Measurements from ENCODE around the gene UBE2L3.
A peak's percentile ranks its signal among the peaks of the same experiment; 100 is the strongest.
"Not testable (repeated sequence)": the region's sequence is repeated elsewhere in the genome, so short reads cannot be mapped to it uniquely, and the experiment has no call there.

The UBE2L3 gene

DNA sequence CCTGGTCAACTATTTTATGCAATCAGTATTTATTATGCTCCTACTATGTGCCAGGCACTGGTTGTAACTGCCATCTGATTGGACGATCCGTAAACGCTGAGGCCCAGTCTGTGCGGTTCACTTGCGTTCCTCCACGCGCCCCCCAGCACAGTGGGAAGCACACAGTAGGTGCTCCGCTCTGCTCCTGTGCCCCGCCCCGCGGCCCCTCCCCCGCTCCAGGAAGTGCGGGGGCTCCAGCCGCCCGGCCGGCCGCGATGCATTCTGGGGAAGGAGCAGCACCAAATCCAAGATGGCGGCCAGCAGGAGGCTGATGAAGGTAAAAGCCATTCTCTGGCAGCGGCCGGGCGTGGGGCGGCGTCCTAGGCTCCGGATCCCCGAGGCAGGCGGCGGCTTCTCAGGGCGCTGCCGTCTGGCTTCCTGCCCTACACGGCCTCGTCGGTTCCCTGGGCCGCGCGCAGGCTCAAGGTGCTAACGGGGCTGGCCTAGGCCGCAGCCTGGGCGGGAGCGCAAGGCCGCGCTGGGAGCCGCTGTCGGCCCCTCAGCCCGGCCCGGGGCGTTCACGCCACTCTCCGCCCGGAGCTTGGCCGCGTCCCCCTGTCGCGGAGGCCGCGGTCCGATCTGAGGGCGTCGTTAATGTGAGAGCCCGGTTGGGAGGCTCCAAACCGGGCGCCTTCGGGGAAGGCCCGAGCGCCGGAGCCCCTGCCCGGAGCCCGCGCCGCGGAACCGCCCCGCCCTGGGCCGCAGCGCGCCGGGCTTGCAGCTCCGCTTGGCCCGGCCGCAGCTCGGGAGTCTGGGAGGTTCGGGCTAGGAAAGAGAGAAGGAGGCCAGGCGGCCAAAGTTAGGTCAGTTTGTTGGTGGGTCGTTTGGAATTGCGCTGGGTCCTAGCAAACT, at the start of gene UBE2L3:
Gene UBE2L3, plus strand, starts transcription at position 259 of the 891 bp plus-strand sequence. Its CDS starts 31 bp downstream, at position 290.
- peak; percentile 19 for DNase-seq

- DNase-seq: not testable (repeated sequence)
These were observed 40.6 kb upstream of the UBE2L3 start for GRCh38 chr22:21526705-21527500.

DNA sequence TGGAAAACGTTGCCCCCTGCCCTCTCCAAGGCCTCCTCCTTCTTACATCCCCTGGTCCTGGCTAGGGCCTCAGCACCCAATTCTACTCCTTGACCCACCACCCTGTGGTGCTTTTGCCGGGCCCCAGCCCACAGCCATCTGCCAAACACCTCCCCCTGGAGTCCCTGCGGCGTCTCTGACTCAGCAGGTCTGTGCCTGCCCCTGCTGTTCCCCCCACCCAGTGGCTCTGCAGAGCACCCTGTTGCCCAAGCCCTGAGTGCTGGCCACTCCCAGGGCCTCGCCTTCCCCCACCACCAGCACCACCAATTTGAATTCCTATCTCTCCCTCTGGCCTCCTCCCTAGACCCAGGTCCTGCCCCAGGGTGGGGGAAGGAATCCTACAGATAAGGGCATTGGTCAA, 36.0 kb upstream of the UBE2L3 start:
- DNase-seq: not testable (repeated sequence)

DNA sequence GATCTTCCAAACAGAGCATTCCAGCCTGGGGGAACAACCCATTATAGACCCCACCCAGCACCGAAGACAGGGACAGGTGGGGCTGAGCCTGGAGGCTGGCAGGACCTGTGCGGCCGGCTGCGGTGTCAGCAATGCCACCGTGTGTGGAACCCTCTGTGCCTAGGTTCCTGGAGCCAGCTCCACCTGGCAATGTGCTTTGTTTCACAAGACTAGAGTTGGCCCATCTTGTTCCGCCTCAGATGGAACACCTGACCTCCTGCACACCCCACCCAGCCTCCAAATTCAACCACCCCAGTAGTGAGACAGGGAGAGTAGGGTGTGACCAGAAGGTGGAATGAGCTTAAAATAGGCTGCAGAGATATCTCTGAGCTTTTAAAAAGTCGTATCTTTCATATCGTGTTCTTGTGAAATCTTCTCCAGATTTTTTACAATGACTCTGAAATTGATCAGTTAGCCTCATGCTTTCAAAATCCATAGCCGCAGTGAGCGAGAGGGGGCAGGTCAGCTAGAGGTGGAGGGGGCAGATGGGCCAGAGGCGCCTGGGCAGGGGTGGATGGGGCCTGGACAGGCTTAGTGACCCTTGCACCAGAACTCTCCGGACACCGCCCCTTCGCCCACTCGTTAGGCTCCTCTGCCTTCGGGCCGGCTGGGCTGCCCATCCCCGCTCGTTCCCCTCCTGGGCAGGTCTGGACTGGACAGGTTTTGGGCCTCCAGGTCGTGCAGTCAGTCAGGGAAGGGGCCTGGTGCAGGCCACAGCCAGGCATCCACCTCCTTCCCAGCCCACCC, 34.5 kb upstream of the UBE2L3 start:
- DNase-seq: not testable (repeated sequence)

- DNase-seq: not testable (repeated sequence)
These were observed 27.7 kb upstream of the UBE2L3 start for GRCh38 chr22:21539862-21540261.

DNA sequence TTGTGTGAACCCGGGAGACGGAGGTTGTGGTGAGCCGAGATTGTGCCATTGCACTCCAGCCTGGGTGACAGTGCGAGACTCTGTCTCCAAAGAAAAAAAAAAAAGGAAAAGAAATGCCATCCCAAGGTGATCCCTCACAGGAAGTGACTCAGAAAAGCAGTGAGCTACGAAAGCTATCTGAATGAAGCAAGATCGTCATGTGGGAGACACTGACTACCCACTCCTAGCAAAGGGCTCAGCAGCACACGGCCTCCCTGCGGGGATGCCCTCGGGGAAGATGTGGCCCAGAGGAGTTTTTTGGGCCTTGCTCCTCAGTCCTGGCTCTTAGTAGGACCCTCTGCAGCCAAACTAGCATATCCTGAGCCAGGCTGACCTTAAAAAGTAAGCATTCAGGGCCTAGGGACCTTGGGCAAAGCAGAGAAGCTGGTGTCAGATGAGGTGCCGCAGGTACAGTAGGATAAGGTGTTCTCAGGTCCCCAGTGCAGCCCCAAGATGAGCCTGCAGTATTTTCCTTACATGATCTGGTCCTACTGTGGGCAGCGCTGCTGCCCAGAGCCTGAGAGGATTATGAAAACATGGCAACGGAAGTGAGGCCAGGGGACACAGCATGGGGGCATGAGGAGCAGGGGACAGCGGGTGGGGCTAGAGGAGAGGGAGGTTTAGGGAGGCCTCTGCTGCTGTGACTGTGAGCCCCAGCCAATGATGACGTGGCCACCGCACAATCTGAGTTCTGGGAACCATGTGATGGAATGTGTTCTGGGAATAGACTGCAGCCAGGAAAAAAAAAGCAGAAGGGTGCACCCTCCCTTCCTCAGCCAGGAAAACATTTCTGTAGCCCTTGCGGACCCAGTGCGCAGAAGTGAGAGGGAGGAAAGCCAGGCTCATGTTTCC, 22.8 kb upstream of the UBE2L3 start:
- not testable (repeated sequence) for DNase-seq

GRCh38 chr22:21549558-21549957, 18.0 kb upstream of the UBE2L3 start:
- not testable (repeated sequence) for DNase-seq

DNA sequence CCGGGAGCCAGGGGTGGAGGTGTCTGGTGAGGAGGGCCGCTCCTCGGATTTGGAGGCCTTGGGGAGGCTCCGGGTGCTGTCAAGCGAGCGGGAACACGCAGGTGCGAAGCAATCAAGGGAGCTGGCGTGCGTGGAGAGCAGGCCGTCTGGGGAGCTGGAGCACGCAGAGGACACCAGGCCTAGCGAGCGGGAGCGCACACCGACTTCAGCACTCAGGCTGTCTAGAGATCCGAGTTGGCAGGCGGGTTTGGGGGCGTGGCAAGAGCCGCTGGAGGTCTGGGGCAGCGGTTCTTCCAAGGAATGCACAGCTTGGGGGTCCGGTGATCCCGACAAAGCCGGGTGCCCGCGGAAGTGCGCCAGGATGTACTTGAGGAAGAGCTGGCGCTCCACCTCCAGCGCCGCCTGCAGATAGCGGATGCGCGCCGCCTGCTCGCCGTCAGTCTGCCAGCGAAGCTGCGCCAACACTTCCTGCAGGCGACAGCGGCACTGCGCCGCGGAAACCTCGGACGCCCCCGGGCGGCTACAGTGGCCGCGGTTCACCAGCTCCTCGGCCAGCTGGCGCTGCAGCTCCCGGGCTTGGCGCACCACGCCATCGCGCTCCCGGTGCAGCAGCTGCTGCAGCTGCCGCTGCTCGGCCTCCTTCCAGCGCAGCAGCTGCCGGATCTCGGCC, 17.4 kb upstream of the UBE2L3 start:
- DNase-seq: not testable (repeated sequence)

DNA sequence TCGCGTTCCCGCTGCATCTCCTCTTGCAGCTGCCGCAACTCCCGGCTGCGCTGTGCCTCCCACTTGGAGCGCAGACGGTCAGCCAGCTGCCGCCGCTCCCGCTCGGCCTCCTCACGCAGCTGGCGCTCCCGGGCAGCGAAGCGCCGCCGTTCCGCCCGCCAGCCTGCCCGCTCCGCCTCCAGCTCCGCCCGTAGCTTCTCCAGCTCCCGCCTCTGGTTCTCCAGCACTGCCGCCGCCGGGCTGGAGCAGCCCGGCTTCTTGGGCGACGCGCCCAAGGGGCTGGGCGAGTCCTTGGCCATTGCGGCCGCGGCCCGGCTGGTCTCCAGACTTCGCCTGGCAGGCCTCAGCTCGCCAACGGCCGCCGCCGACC, 16.9 kb upstream of the UBE2L3 start:
- DNase-seq: not testable (repeated sequence)

DNA sequence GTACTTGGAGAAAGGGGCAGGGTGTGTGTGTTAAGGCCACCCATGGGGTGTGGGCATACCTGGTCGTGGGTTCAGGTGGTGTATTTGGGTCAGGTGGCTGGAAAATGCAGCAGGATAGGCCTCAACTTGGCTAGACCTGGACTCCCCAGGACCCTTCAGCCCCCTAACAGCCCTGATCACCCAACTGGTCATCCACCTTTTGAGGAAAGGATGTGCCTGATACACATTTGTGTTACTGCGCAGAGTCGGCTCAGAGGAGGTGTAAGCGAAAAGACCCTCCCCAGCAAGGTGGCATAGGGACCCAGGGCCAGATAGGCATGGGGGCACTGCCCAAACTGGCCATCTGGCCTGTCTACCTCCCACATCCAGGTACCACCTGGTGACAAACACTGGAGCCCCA, 16.2 kb upstream of the UBE2L3 start, which contains the start of gene RIMBP3C:
Gene RIMBP3C, minus strand, starts transcription at position 101 of the 400 bp plus-strand sequence. CDS start 485 bp downstream, outside the sequence.
- DNase-seq: not testable (repeated sequence)

- DNase-seq: not testable (repeated sequence)
These were observed 8.0 kb upstream of the UBE2L3 start for GRCh38 chr22:21559345-21560125.

- not testable (repeated sequence) for DNase-seq
These were observed 6.9 kb upstream of the UBE2L3 start for GRCh38 chr22:21560657-21561056.

DNA sequence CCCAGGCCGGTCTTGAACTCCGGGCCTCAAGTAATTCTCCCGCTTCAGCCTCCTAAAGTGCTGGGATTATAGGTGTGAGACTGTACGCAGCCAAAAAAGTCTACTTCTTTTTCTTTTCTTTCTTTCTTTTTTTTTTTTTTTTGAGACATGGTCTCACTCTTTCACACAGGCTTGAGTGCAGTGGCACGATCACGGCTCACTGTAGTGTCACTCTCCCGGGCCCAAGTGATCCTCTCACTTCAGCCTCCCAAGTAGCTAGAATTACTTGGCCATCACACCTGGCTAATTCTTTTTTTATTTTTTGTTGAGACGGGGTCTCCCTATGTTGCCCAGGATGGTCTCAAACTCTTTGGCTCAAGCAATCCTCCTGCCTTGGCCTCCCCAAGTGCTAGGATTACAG, 3.6 kb upstream of the UBE2L3 start:
- DNase-seq: no peak

DNA sequence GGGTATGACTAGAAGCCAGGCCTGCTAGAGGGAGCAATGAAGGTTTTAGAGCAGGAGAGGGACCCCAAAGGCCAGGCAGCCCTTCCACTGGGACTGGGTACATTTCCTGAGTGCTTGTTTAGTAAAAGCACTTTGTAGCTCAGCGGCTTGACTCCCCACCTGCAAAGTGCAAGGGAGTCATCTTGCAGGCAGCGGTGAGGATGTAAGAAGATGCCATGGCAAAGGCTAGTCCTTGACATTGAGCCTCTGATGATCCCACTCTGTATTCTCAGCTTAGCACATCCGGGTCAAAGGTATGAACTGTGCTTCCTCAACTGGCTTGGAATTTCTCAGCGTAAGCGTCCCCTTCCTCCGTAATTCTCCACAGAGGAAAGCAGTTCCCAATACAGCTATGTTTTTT, 3.1 kb upstream of the UBE2L3 start:
- no peak for DNase-seq

DNA sequence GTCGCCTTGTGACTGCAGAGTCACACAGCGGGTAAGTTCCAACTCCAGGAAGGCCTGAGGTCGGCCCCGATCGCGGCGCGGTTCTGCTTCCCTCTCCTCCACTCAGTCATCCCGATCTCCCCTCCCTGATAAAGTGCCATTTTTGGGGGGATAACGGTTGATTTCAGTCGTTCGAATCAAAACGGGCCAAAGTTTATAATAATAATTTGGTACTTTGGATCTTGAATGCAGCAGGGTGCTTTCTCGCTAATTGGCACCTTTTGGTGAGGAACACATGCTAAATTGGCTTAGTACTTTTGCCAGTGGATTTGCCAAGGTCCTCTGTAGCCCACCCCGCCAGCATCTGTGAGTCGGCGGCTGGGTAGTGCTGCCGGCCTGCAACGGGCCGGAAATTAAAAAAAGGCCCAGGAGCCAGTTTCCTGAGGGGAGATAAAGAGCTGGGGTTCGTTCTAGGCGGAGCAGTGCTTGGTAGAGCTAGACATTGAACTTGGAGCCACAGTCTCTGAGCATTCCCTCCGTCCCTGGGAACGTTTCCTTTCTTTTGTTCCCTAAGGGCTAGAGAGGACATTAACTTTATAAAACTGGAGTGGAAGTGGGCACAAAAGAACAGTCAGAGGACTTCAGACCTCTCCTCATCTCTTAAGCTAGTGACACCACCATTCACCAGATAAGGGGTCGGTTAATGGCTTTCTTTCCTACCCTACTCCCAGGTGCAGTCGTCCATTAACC, 997 bp downstream of the UBE2L3 start:
- DNase-seq: no peak

- not testable (repeated sequence) for DNase-seq
These were observed 1.5 kb downstream of the UBE2L3 start for GRCh38 chr22:21569076-21569427.

- DNase-seq: no peak
These were observed 2.1 kb downstream of the UBE2L3 start for GRCh38 chr22:21569459-21570170.

DNA sequence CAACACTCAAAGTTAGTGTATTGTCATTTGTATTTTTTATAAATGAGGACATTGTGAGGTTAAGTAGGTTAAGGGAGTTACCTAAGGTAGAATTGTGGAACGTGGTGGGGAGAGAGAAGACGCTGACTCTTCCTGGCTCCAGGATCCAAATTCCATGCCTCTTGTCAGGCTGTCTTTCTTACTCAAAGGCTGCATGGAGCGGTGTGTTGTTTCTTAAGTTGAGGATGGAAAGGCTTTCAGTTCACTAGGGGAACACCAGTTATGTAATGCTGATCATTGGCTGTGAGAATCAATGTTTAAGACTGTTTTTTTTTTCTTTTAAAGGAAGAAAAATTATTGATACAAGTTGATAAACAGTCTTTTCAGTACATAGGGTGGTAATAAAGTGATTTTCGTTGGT, 2.9 kb downstream of the UBE2L3 start:
- DNase-seq: no peak

DNA sequence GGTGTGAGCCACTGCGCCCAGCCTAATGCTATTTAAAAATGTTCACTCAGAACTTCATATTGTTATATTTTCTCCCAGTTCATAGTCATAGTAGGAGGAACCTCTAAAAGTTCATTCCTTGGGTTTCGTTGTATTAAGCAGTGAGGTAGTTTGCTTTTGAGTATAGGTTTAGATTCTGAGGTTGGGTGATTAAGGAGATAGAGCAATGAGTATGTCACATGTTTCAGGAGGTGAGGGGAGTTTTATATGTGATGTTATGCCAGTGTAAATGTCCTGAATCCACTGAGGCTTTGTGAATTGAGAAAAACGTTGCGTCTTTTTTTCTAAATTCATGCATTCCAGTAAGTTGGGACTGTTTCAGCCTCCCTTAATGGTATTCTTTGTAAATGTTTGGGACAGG, 4.2 kb downstream of the UBE2L3 start:
- DNase-seq: no peak
